COR-L47 (cell line): ENCODE data around the gene NUP214.

Source experiments
- DNase-seq: peaks from one replicate; lab custom pipeline; 2025; lab: John Stamatoyannopoulos, UW

The NUP214 gene

DNA sequence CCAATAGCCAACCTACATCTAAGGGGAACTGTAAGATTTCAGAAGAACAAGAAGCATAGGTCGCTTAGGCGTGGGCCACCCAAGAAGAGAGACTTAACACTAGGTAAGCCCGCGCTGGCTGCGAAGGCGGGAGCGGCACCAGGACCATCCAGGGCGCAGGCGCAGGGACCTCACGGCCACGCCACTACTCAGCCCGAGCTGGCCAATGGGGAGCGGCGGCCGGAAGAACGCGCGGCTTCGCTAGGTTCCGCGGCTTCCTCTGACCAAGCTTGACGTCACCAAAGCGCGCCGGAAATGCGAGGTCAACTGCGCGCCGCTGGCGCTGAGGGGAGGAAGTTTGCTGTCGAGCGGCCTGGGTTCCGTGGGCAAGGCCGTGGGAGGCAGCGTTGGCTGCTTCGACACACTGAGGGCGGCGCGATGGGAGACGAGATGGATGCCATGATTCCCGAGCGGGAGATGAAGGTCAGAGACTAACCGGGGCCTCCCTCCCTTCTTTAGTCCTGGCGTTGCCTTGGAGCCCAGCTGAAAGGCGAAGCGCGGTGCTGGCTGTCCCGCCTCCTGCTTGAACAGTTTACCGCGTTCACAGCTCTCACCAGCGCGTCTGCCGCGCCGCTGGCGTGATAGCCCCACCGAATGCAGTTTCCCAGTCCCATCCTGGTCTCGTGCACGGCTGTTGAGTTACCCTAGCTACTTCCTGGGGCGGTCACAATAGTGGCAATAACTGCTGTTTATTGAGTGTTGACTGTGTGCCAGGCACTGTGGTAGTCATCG, at the start of gene NUP214:
Gene NUP214 (plus strand): TSS at position 299 of the 771 bp plus-strand sequence. CDS start 119 bp downstream, at position 418.
- peak; percentile 97 for DNase-seq

DNA sequence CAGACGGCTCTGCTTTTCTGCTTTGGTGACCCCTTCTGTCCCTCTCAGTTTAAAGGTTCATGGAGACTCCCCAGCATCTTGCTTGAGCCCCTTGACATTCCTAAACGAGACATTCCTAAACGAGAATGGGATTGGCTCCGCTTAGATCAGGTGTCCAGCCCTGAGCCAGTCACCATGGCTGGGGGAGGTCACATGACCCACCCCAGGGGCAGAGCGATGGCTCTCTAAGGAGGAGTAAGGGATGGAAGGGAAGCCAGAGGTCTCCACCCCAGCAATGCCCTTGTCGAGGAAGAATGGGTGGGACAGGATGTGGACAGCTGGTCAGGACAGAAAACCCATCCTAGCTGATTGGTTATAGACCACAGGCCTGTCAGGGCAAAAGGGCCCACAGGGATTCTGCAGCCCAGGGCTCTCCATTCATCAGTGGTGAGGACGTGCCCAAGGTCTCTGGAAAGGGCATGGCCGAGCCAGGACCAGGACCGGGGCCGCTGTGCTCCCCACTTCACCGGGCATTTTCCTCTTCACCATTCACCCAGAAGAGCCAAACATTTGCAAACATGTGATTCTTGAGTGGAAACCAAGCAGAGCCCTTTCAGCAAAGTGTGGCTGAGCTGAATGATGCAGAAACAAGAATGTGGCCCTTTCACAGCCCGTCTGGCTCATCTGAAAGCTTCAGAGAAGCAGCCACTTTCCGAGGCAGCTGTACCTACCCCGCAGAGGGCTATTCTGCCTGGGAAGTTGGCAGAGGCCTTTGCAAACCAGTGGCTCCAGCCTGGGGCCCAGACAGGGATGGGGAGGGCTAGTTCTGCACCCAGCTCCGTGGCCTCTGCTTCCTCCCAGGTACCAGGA, 48.8 kb upstream of the NUP214 start:
- DNase-seq: no peak

DNA sequence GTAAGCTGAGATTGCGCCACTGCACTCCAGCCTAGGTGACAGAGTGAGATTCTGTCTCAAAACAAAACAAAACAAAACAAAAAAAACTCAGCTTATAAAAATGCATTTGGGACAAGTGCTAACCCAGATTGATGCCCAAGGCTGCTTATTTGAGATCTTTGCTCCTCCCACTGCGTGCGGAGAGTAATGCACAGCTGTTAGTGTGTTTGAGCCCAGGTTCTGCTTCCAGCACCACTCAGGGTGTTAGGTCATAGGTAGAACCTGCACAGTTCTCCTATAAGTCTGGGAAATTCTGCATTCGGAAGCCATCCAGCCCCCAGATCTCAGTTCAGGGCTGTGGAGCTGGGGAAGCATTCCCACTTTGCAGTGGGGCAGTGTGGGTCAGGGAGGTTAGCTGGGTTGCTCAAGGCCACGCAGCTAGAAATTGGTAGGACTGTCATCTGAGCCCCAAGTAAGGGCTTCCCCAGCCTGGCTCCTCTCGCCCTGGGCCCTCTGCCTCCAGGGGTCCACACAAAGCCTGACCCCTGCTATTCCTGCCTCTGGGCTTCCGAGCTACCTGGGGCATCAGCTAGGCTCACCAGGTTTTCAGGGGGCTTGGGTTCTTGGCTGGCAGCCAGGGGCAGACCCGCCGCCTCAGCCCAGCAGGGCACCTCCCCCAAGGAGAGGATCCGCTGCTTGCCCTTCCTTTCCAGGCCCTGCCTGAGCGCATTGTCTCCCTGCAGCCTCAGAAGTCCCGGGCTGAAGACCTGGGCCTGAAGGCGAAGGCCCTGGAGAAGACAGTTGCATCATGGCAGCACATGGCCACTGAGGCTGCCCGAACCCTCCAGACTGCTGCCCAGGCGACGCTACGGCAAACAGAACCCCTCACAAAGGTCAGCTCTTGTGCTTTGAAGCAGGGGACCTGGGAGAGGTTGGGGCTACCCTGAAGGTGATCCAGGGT, 46.7 kb upstream of the NUP214 start:
- no peak for DNase-seq

DNA sequence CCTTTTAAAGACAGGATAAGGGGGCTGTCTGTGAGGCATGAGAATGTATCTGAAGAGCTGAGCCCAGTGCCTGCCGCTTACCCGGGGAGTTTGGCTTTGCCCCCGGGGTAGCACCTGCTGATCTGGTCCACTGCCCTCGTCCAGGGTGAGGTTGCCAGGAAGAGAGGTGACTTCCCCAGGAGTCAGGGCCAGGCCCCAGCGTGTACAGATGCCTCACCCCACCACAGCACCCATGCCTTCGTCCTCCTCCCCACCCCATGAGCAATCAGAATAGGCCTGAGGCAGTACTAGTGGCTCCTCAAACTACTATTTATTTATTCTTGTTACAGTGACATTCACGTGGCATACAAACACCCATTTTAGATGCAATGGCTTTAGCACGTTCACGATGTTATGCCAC, 44.8 kb upstream of the NUP214 start:
- no peak for DNase-seq

GRCh38 chr9:131081868-131082267, 43.5 kb upstream of the NUP214 start:
- DNase-seq: no peak

GRCh38 chr9:131082774-131083512, 42.4 kb upstream of the NUP214 start:
- DNase-seq: no peak

GRCh38 chr9:131084661-131085369, 40.6 kb upstream of the NUP214 start:
- no peak for DNase-seq

DNA sequence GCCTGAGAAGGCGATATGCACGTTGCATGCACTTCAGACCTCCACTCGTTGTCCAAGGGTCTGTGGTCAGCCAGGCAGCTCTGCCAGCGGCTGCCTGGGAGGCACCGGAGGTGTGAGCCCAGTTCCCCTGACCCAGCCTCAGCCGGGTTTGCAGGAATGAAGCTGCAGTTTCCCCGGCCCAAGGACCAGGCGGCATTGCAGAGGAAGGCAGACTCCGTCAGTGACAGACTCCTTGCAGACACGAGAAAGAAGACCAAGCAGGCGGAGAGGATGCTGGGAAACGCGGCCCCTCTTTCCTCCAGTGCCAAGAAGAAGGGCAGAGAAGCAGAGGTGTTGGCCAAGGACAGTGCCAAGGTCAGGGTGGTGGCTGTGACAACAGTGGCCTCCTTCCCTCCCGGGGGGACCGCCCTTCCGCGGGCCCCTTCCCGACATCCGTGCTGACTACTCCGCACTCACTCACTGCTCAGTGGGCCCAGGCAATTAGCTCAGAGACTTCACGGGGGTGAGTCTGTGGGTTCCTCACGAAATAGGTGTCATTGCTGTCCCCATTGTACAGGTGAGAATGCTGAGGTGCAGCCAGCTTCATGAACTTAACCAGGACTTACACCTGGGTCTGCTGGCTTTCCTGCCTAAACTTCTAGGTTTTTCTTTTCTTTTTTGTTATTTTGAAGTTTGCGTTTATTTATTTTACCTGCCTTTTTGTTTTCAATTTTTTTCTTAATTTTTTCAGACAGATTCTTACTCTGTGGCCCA, 39.8 kb upstream of the NUP214 start:
- no peak for DNase-seq

DNA sequence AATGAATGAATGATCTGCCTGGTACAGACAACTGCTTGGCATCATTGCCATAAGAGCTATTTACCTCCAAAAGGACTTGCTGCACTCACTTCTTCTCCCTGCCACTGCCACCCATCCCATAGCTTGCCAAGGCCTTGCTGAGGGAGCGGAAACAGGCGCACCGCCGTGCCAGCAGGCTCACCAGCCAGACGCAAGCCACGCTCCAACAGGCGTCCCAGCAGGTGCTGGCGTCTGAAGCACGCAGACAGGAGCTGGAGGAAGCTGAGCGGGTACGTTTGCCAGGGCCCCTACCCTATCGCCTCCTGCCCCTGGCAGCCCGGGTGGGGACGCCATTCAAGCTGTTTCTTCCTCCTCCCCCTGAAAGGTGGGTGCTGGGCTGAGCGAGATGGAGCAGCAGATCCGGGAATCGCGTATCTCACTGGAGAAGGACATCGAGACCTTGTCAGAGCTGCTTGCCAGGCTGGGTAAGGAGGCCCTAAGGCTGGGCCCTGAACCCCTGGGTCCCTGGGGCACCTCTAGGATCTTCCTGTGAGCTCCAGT, 38.0 kb upstream of the NUP214 start:
- no peak for DNase-seq

GRCh38 chr9:131090025-131090787, 35.2 kb upstream of the NUP214 start:
- DNase-seq: no peak

DNA sequence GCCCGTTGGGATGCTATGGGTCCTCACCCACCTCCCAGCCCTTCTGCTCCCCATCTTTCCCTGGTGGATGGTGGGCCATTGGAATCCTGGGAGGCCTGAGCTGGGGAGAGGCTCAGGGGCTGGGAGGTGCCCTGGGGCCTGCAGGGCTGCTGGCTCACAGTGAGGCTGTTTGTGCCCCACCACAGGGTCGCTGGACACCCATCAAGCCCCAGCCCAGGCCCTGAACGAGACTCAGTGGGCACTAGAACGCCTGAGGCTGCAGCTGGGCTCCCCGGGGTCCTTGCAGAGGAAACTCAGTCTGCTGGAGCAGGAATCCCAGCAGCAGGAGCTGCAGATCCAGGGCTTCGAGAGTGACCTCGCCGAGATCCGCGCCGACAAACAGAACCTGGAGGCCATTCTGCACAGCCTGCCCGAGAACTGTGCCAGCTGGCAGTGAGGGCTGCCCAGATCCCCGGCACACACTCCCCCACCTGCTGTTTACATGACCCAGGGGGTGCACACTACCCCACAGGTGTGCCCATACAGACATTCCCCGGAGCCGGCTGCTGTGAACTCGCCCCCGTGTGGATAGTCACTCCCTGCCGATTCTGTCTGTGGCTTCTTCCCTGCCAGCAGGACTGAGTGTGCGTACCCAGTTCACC, 33.9 kb upstream of the NUP214 start:
- DNase-seq: peak; percentile 36

GRCh38 chr9:131092030-131092429, 33.4 kb upstream of the NUP214 start:
- no peak for DNase-seq

DNA sequence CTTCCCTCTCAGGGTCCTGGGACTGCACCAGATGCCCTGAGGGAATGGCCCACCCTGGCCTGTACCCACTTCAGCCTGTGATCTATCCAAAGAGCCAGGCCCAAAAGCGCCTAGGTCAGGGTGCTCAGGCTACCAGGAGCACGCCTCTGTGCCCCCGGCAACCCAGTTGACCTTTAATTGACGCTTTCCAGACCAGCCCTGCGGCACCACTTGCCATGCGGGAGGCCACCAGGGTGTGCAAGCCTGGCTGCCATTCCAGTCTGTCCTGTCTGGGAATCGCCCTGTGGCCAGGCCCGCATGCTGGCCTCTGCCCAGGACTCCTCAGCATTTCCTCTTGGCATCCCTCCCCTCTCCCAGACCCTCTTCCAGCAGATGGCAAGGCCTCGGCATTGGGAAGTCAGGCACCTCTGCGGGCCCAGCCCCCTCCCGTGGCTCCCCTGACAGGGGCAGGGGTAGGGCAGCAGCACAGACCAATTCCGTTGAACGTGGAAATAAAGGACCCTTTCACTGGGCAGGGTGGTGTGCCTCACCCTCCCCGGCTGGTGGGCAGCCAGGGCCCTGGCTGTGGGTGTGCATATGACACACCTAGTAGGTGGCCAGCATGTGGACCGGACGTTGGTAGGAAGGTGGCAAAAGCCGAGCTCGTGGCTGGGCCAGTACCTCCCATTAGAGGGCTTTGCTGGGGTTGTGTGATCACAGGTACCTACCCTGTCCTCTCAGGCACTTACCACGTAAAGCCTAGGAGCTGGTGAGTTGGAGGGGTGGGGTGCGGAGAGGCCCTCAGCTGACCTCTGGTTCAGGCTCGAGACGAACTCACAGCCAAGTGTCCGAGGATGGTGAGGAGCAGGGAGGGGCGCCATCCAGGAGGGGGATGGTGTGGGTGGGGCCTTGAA, 32.6 kb upstream of the NUP214 start:
- no peak for DNase-seq

GRCh38 chr9:131094015-131094414, 31.4 kb upstream of the NUP214 start:
- no peak for DNase-seq

DNA sequence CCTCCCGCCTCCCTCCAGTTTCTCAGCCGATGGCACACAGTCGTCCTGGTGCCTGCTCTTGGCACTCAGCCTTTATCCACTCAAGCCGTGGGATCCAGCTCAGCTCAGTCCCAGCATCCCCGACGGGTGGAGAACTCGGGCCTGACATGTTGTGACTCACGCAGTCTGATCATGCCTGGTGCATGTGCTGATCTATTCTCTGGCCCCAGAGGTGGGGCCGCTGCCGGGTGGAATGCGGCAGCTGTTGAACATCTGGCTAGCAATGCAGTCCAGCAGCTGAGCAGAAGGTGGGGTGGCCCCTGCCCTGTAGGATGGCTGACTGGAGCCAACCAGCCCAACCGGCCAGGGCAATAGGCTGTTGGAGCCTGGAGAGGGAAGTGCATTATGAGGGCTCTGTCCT, 30.8 kb upstream of the NUP214 start:
- no peak for DNase-seq

DNA sequence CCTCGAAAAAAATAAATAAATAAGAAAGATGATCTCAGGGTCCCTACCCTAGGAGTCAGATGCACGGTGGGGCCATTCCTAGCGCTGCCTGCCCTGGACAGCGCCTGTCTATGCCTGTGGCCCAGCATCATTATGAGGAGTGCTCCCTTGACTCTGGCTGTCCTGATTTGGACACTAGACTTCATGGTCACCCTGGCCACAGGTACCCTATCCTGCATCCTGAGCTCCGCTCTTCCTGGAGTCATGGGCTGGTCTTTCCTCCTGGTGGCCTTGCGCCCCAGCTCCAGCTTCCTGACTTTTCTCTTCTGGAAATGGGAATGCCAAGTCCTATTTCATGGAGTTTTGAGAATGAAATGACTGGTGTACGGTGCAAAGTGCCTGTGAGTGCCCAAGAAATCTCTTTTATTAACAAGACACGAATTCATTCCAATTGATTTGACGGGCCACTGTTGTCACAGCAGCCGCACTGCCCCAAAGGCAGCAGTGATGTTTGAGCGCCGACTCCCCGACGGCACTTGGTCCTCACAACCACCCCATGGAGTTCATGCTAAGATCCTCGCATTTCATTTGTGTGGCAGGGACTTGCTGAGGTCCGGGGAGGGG, 29.6 kb upstream of the NUP214 start:
- DNase-seq: no peak
